Measurements from ENCODE around the gene SNX15.
A peak's percentile ranks its signal among the peaks of the same experiment; 100 is the strongest.
"Not testable (repeated sequence)": the region's sequence is repeated elsewhere in the genome, so short reads cannot be mapped to it uniquely, and the experiment has no call there.

The SNX15 gene

GRCh38 chr11:65027213-65028067 is at the start of gene SNX15:
TSS of gene SNX15 (plus strand) at chr11:65027439. CDS start at chr11:65027538, 99 bp downstream.
- Histone ChIP-seq H3K9ac (no peak within 1 kb of the TSS), H3K27me3 (ENCODE audit: control insufficient read depth, insufficient read depth, low read length) (no peaks in the 10 kb centered on the region), H3K9me3 (ENCODE audit: control insufficient read depth, low read length) (no peaks in the 10 kb centered on the region), H2AFZ (peak within 1 kb of the TSS; percentile 80), H3K27ac (peak within 1 kb of the TSS; percentile 77), H3K4me2 (ENCODE audit: low read length) (peak within 1 kb of the TSS; percentile 81), H3K4me1 (peaks cover 4% of the 10 kb centered on the region), H3K79me2 (no peaks in the 10 kb centered on the region), H3K4me3 (ENCODE audit: low read depth, low read length) (peak within 1 kb of the TSS; percentile 81), H3K36me3 (ENCODE audit: control insufficient read depth, insufficient read depth, low read length) (no peaks in the 10 kb centered on the region)
- TF ChIP-seq CTCF (IDR thresholded peaks at IDR 0.05): peak; percentile 65

GRCh38 chr11:64983339-64983738 is 43.9 kb upstream of the SNX15 start:
- not testable (repeated sequence) for H3K36me3 ChIP-seq (ENCODE audit: control insufficient read depth, insufficient read depth, low read length); H3K9me3 ChIP-seq (ENCODE audit: control insufficient read depth, low read length); H3K27ac ChIP-seq; H3K9ac ChIP-seq; H3K27me3 ChIP-seq (ENCODE audit: control insufficient read depth, insufficient read depth, low read length); H3K4me2 ChIP-seq (ENCODE audit: low read length); H3K4me1 ChIP-seq; H3K4me3 ChIP-seq (ENCODE audit: low read depth, low read length); H3K79me2 ChIP-seq; H2AFZ ChIP-seq

GRCh38 chr11:64987998-64988854 is 39.0 kb upstream of the SNX15 start:
- Histone ChIP-seq H3K9me3 (ENCODE audit: control insufficient read depth, low read length) (no peaks in the 10 kb centered on the region), H3K36me3 (ENCODE audit: control insufficient read depth, insufficient read depth, low read length) (no peaks in the 10 kb centered on the region), H3K4me1 (no peaks in the 10 kb centered on the region), H3K4me2 (ENCODE audit: low read length) (no peak overlapping the region), H3K79me2 (no peaks in the 10 kb centered on the region), H2AFZ (no peak overlapping the region), H3K27ac (no peak overlapping the region), H3K27me3 (ENCODE audit: control insufficient read depth, insufficient read depth, low read length) (no peaks in the 10 kb centered on the region), H3K9ac (no peak overlapping the region), H3K4me3 (ENCODE audit: low read depth, low read length) (no peak overlapping the region)
- TF ChIP-seq CTCF (IDR thresholded peaks at IDR 0.05): no peak

- no peaks in the 10 kb centered on the region for H3K27me3 ChIP-seq (ENCODE audit: control insufficient read depth, insufficient read depth, low read length)
- no peak overlapping the region for H3K4me3 ChIP-seq (ENCODE audit: low read depth, low read length)
- H3K9ac ChIP-seq: no peak overlapping the region
- H3K36me3 ChIP-seq (ENCODE audit: control insufficient read depth, insufficient read depth, low read length): no peaks in the 10 kb centered on the region
- H3K27ac ChIP-seq: peak overlapping the region; percentile 32
- no peak for TF ChIP-seq CTCF (IDR thresholded peaks at IDR 0.05)
- H3K4me1 ChIP-seq: no peaks in the 10 kb centered on the region
- H3K79me2 ChIP-seq: no peaks in the 10 kb centered on the region
- H3K4me2 ChIP-seq (ENCODE audit: low read length): no peak overlapping the region
- H3K9me3 ChIP-seq (ENCODE audit: control insufficient read depth, low read length): no peaks in the 10 kb centered on the region
- no peak overlapping the region for H2AFZ ChIP-seq
Measured at GRCh38 chr11:64989416-64989815, 37.8 kb upstream of the SNX15 start.

- no peaks in the 10 kb centered on the region for H3K4me1 ChIP-seq
- H3K79me2 ChIP-seq: no peaks in the 10 kb centered on the region
- no peak for TF ChIP-seq CTCF (IDR thresholded peaks at IDR 0.05)
- H3K9me3 ChIP-seq (ENCODE audit: control insufficient read depth, low read length): no peaks in the 10 kb centered on the region
- no peaks in the 10 kb centered on the region for H3K27me3 ChIP-seq (ENCODE audit: control insufficient read depth, insufficient read depth, low read length)
- no peak overlapping the region for H3K9ac ChIP-seq
- no peak overlapping the region for H3K4me2 ChIP-seq (ENCODE audit: low read length)
- peak overlapping the region; percentile 19 for H3K27ac ChIP-seq
- no peak overlapping the region for H2AFZ ChIP-seq
- H3K4me3 ChIP-seq (ENCODE audit: low read depth, low read length): no peak overlapping the region
- H3K36me3 ChIP-seq (ENCODE audit: control insufficient read depth, insufficient read depth, low read length): no peaks in the 10 kb centered on the region
Measured at GRCh38 chr11:64990222-64990923, 36.9 kb upstream of the SNX15 start.
